Tibial nerve (tissue), 4 donors: ENCODE results near the gene SPOCK1. TPM values are rescaled to one million over a fixed set of nuclear protein-coding genes. Genes with fewer than 3 reads are reported as not detected.

ENCODE experiments used
- DNase-seq, 2 donors: peaks; one replicate each; pipeline ENCODE4 v3.0.0-alpha.2; 2019; ENCODE audit warnings: low spot score in 2 of 2
- H3K27ac ChIP-seq, 4 donors: fragments of 200-600 bp; sonication (generic) in 3 of 4; one replicate each; pipeline ENCODE4 v1.5.1; 2017 to 2019; ENCODE audit warnings: mild to moderate bottlenecking in 1 of 4
- H3K27me3 ChIP-seq, 2 donors: fragments of 200-600 bp; sonication (generic) in 1 of 2; one replicate each; pipeline versions ENCODE4 v1.5.1 to v1.6.0; 2017 to 2019
- H3K36me3 ChIP-seq, 3 donors: fragments of 200-600 bp; sonication (generic); one replicate each; pipeline ENCODE4 v1.5.1; 2018 to 2019
- H3K4me1 ChIP-seq, 4 donors: fragments of 200-600 bp; sonication (generic) in 3 of 4; one replicate each; pipeline ENCODE4 v1.5.1; 2017 to 2019
- H3K4me3 ChIP-seq, 4 donors: fragments of 200-600 bp; sonication (generic) in 3 of 4; one replicate each; pipeline ENCODE4 v1.5.1; 2017 to 2019; ENCODE audit warnings: mild to moderate bottlenecking in 1 of 4, moderate library complexity in 1 of 4
- H3K9me3 ChIP-seq, 4 donors: fragments of 200-600 bp; sonication (generic) in 3 of 4; one replicate each; pipeline ENCODE4 v1.5.1; 2017 to 2019
- EP300 ChIP-seq, 2 donors: sonication (generic); formaldehyde crosslinking; IDR thresholded peaks; one replicate each; pipeline ENCODE4 v1.6.1; 2017; ENCODE audit warnings: antibody characterized with exemption in 2 of 2, mild to moderate bottlenecking in 1 of 2
- POLR2A ChIP-seq, 2 donors: fragments of 450-650 bp; IDR thresholded peaks; one replicate each; pipeline ENCODE4 v1.6.1; 2017; ENCODE audit warnings: antibody characterized with exemption in 2 of 2, mild to moderate bottlenecking in 2 of 2, moderate library complexity in 2 of 2
- WGBS, 2 donors: methylation state at CpG; one replicate each; pipeline ENCODE4 v1.1.5; 2018; 5-methylcytosine and 5-hydroxymethylcytosine counted together
- total RNA-seq, 4 donors: library from RNA; depleted of rRNA; stranded (reverse); fragments of >200 nt; gene quantifications; one replicate each; pipeline ENCODE4 v1.1.0, GENCODE V29; 2016
- TF ChIP-seq, protein P1 (sequence below), 5 experiments: fragments of 200-600 bp in 3 of 5; fragments of 450-650 bp in 2 of 5; sonication (generic) in 3 of 5; IDR thresholded peaks; one replicate each; pipeline ENCODE4 v1.5.1; 2016 to 2019; ENCODE audit warnings: antibody characterized with exemption in 5 of 5, mild to moderate bottlenecking in 3 of 5, moderate library complexity in 2 of 5

Gene SPOCK1
- total RNA-seq, 4 donors from 2014 or later = 39.8 to 119 (median 73.1) TPM

DNA sequence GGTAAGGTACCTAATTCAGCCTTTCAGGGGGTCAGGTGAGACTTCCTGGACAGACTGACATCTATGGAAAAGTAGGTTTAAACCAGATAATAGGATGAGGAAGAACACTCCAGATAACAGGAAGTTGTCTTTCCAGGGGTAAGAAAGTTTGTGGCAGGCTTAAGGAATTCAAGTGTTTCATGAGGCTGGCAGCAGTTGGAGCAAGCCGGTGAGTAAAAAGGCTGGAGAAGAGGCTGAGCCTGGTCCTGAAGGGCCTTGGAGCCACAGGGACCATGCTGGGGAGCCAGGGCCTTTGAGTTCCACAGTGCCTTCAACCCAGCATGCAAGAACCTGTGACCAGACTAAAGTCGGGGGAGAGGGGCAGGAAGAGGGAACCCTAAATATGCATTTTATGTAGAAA lies 353.4 kb downstream of the SPOCK1 start:
- peak overlapping the region in 2 of 4 donors; percentile 80 to 84 for H3K27ac ChIP-seq
- TF ChIP-seq POLR2A (IDR thresholded peaks at IDR 0.05) (no peak), EP300 (IDR thresholded peaks at IDR 0.05) (no peak)
- TF ChIP-seq, protein P1, sequence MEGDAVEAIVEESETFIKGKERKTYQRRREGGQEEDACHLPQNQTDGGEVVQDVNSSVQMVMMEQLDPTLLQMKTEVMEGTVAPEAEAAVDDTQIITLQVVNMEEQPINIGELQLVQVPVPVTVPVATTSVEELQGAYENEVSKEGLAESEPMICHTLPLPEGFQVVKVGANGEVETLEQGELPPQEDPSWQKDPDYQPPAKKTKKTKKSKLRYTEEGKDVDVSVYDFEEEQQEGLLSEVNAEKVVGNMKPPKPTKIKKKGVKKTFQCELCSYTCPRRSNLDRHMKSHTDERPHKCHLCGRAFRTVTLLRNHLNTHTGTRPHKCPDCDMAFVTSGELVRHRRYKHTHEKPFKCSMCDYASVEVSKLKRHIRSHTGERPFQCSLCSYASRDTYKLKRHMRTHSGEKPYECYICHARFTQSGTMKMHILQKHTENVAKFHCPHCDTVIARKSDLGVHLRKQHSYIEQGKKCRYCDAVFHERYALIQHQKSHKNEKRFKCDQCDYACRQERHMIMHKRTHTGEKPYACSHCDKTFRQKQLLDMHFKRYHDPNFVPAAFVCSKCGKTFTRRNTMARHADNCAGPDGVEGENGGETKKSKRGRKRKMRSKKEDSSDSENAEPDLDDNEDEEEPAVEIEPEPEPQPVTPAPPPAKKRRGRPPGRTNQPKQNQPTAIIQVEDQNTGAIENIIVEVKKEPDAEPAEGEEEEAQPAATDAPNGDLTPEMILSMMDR (IDR thresholded peaks at IDR 0.05) = no peak
- H3K4me1 ChIP-seq = peaks cover 0 to 44% (median 4%) of the 10 kb centered on the region in 4 donors
- no peaks in the 10 kb centered on the region for H3K36me3 ChIP-seq
- no peak for DNase-seq
- 71 to 83% methylated on average over 2 of the region's 2 CpGs for WGBS, 2 donors
- H3K9me3 ChIP-seq = no peaks in the 10 kb centered on the region
- H3K4me3 ChIP-seq = no peak overlapping the region
- no peaks in the 10 kb centered on the region for H3K27me3 ChIP-seq

DNA sequence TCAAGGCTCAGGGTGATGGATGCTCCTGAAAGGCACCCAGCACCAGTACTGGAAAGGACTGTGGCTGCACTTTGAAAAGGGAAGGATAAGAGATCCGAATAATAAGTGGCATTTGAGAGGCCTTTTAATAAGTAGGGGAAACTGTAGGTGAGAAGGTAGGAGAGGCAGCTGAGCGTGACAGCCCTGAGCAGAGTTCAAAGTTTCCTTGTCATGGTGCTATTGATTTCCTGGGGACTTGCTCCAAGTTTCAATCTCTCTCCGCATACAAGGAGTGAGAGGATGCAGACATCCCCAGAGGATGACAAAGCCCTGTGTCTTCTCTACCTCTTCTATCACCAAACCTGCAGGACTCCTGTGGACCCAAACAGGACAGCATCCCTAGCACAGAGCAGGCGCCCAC lies 354.5 kb downstream of the SPOCK1 start:
- Histone ChIP-seq H3K27me3 (no peaks in the 10 kb centered on the region), H3K4me1 (peaks cover 0 to 44% (median 4%) of the 10 kb centered on the region in 4 donors), H3K36me3 (no peaks in the 10 kb centered on the region), H3K27ac (no peak overlapping the region), H3K9me3 (no peaks in the 10 kb centered on the region), H3K4me3 (no peak overlapping the region)
- TF ChIP-seq EP300 (IDR thresholded peaks at IDR 0.05) (no peak), POLR2A (IDR thresholded peaks at IDR 0.05) (no peak)
- TF ChIP-seq, protein P1 (IDR thresholded peaks at IDR 0.05) = no peak
- WGBS, 2 donors = 76 to 90% methylated on average over 4 of the region's 4 CpGs
- no peak for DNase-seq

DNA sequence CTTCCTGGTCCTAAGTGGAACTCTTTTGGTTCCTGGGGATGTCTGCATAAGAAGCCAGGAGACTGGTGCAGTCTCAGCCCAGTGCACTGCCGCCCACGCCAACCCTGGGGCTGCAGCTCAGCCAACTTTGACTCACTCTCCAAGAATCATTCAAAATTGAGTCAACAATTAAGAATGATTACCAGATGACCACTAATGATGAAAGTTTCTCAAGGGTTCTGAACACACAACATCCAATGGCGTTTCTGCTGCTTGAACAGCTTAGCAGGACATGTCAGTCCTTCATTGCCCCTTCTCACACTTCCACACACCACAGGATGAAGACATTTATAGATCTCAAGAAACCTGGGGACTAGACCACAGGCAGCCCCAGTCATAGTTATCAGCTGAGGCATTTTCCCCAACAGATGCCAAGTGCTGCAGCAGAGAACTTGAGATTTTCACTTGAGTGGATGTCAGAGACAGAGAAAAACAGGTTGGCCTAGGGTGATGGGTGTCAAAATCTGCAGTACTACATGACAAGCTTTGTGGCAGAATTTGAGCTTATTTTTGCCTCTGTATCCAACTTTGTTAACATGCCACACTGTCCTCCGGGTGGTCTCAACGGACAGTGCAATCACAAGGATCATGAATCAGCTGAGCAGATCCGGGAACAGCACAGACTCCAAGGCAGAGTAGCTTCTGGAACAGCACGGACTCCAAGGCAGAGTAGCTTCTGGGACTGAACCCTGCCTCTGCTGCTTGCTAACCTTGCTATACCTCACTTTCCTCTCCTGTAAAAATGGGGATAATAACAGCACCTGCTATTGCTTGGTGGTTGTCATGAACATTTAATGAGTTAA lies 356.1 kb downstream of the SPOCK1 start:
- no peak overlapping the region for H3K4me3 ChIP-seq
- peak overlapping the region in 2 of 4 donors; percentile 60 to 68 for H3K27ac ChIP-seq
- H3K9me3 ChIP-seq = no peaks in the 10 kb centered on the region
- H3K36me3 ChIP-seq = no peaks in the 10 kb centered on the region
- no peaks in the 10 kb centered on the region for H3K27me3 ChIP-seq
- no peak for TF ChIP-seq POLR2A (IDR thresholded peaks at IDR 0.05)
- peak in 1 of 2 donors; percentile 38 for TF ChIP-seq EP300 (IDR thresholded peaks at IDR 0.05)
- peaks cover 0 to 44% (median 4%) of the 10 kb centered on the region in 4 donors for H3K4me1 ChIP-seq
- WGBS, 2 donors = 53% methylated on average over 7 of the region's 7 CpGs
- peak; percentile 31 to 47 for DNase-seq

DNA sequence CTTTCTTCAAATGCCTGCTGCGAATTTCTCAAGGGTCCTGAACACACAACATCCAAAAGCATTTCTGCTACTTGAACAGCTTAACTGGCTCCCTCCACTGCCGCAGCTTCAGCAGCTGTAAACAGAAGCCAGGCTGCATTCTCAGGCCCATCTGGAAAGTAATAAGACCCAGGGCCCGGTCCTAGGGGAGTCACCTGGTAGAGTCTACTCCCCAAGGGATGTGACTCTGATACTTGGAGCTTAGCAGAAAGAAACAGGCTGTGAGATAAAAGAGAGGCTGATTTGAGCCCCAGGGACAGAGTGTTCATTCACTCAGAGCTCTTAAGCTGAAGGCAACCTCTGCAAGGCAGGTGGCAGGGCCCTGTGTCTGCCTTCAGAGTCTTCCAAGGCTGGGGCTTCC lies 356.8 kb downstream of the SPOCK1 start:
- Histone ChIP-seq H3K9me3 (no peaks in the 10 kb centered on the region), H3K27me3 (no peaks in the 10 kb centered on the region), H3K4me1 (peaks cover 0 to 44% (median 4%) of the 10 kb centered on the region in 4 donors), H3K36me3 (no peaks in the 10 kb centered on the region), H3K27ac (peak overlapping the region in 2 of 4 donors; percentile 60 to 68), H3K4me3 (no peak overlapping the region)
- WGBS, 2 donors = 50 to 56% methylated on average over 3 of the region's 3 CpGs
- TF ChIP-seq EP300 (IDR thresholded peaks at IDR 0.05) (no peak), POLR2A (IDR thresholded peaks at IDR 0.05) (no peak)
- TF ChIP-seq, protein P1 (IDR thresholded peaks at IDR 0.05) = no peak
- DNase-seq = no peak

DNA sequence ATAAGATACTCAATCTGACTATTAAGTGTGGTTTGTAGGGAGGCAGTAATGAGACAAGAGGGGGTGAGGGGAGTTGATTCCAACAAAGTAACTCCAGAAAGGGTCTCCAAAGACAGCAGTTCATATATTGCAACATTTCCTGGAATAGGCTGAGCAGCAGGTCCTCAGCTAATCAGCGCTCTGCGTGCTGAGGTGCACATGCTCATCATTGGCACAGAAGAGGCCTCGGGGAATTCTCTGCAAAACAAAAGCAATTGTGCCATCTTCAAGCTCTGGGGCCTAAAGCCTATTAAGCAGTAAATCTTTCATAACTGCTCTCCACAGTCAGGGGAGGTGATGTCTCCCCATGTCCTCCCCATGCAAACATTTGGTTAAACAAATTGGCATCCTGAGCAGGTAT lies 357.3 kb downstream of the SPOCK1 start:
- DNase-seq = no peak
- Histone ChIP-seq H3K9me3 (no peaks in the 10 kb centered on the region), H3K36me3 (no peaks in the 10 kb centered on the region), H3K4me3 (no peak overlapping the region), H3K27ac (peak overlapping the region in 1 of 4 donors; percentile 68), H3K27me3 (no peaks in the 10 kb centered on the region), H3K4me1 (peaks cover 0 to 38% (median 4%) of the 10 kb centered on the region in 4 donors)
- WGBS, 2 donors = 37 to 54% methylated on average over 3 of the region's 3 CpGs
- TF ChIP-seq EP300 (IDR thresholded peaks at IDR 0.05) (peak in 1 of 2 donors; percentile 46), POLR2A (IDR thresholded peaks at IDR 0.05) (no peak)

DNA sequence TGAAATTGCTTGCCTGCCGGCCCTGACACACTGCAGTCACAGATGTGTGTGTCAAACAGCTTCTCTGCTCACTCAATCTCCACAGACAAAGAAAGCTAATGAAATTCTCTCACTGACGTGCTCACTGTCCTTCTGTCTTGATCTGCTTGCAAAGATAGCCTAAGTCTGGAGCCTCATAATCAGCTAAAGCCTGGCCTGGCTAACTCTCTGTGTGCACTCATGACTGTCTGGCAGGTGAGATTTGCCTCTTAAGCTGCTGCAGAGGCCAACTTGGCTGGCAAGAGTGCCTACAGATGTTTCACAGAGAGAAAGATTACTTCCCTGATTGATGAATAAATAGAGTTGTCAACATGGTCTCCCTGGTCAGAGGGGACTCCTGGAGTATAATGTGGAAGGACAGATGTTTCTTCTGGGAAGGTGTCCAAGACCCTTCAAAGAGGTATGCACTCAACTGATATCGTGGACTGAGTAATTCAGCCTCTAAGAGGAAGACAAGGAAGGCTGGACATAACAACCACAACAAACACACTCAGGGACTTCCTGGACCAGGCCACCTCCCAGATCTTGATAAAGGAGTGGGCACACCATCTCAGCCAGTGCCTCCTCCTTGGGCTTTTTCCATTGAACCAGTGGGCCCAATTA lies 362.0 kb downstream of the SPOCK1 start:
- no peak overlapping the region for H3K27ac ChIP-seq

More for the DNA sequence above, 362.0 kb downstream of the SPOCK1 start:
- no peaks in the 10 kb centered on the region for H3K9me3 ChIP-seq
- H3K4me1 ChIP-seq = peaks cover 0 to 12% (median 3%) of the 10 kb centered on the region in 4 donors
- DNase-seq = no peak
- no peaks in the 10 kb centered on the region for H3K27me3 ChIP-seq
- no peaks in the 10 kb centered on the region for H3K36me3 ChIP-seq
- TF ChIP-seq, protein P1 (IDR thresholded peaks at IDR 0.05) = no peak
- no peak for TF ChIP-seq POLR2A (IDR thresholded peaks at IDR 0.05)
- TF ChIP-seq EP300 (IDR thresholded peaks at IDR 0.05) = no peak
- WGBS, 2 donors = 53 to 59% methylated on average over 3 of the region's 3 CpGs
- no peak overlapping the region for H3K4me3 ChIP-seq
